ENCODE measurements around the gene RPL28.

The RPL28 gene

GRCh38 chr19:55385724-55386492 lies at the start of gene RPL28:
Gene RPL28, plus strand, starts transcription at chr19:55385932. Its CDS starts 426 bp downstream, at chr19:55386358.
- peak; percentile 99 for DNase-seq

DNA sequence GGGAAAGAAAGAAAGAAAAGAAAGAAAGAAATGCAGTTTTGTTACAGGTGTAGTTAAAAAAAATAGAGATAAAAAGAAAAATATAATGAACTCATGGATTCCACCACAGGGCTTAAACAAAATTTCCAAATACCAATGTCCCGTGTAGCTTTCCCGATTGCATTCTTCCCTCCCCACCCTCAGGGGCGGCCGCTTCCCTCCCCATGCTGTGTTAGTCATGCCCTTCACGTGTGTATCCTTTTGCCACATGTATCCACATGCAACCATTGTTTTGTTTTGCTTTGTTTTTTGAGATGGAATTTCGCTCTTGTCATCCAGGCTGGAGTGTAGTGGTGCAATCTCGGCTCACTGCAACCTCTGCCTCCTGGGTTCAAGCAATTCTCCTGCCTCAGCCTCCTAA lies 49.6 kb upstream of the RPL28 start:
- DNase-seq: no peak

GRCh38 chr19:55339105-55339888 lies 46.4 kb upstream of the RPL28 start, which contains the start of gene KMT5C:
Gene KMT5C, plus strand, starts transcription at chr19:55339876. Its CDS starts 2,061 bp downstream, at chr19:55341937.
- peak; percentile 100 for DNase-seq

DNA sequence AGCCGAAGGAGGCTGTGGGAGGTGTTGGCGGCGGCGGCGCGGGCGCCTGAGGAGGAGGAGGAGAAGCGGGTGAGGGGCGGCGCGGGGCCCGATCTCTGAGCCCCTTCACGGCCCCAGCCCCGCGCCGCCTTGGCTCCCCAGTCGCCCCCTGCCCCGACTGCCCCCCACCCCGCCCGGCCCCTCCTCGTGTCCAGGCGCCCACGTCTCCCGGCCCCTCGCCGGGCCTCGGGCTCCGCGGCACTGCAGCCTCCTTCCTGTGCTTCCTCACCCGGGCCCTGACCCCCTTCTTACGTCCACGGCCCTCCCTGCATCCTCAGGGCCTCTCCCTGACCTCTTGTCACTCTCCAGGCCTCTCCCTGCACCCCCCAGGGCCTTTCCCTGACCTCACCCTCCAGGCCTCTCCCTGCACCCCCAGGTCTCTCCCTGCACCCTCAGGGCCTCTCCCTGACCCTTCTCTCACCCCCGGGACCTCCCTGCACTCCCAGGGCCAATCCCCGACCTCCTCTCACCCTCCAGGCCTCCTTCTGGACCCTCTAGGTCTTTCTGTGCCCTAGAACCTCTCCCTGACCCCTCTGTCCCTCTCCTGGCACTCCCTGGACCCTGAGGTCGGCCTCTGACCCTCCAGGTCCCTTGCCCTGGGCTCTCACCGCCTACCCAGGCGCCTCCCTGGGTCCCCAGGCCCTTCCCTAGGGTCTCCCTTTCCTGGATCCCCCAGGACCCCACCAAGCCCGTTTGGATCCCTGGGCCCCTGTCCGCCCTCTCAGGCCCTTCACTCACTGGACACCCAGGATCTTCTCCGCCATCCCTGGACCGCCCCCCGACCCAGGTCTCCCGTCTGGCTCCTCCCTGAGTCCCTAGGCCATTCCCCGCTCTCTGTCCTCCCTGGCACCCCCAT lies 45.6 kb upstream of the RPL28 start:
- DNase-seq: peak; percentile 25

- DNase-seq: peak; percentile 15
Measured at GRCh38 chr19:55340784-55341147, 45.0 kb upstream of the RPL28 start.

DNA sequence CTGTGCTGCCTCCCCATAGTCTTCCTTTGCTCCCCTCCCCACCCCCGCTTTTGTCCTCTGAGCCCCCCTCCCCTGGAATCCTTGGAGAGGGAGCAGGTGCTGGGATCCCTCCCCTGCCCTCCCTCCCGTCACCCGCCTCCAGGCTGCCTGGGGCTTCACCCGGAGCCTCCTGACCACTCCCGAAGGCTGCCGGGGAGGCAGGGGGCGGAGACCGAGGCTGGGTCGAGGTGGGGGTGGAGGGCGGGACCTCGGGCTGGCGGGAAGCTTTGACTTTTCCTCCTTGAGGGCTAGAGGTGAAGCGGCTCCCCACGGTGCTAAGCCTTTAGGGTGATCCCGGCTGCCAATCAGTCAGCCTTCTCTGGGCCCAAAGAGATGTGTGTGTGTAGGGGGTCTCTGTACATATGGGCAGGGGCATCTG lies 44.6 kb upstream of the RPL28 start:
- DNase-seq: peak; percentile 84

- no peak for DNase-seq
Measured at GRCh38 chr19:55341595-55342531, 43.9 kb upstream of the RPL28 start.

DNA sequence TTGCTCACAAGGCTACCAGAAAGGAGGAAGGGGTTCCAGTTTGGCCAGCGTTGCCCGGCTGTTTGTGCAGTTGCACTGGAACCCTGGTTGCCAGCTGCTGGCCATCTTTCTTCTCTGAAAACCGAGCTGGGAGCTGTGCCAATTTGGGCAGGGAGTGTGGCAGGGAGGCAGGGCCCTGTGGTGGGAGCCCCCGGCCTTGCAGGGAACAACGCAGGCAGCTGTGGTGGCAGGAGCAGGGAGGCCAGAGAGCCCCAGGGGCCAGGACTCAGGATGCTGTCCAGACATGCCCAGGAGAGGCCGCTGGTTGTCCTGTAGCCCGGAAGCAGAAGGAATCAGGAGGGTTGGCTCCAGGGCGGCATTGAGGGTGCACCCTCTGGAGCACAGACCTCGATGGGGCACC lies 41.3 kb upstream of the RPL28 start:
- no peak for DNase-seq

GRCh38 chr19:55345101-55345817 lies 40.5 kb upstream of the RPL28 start:
- DNase-seq: no peak

DNA sequence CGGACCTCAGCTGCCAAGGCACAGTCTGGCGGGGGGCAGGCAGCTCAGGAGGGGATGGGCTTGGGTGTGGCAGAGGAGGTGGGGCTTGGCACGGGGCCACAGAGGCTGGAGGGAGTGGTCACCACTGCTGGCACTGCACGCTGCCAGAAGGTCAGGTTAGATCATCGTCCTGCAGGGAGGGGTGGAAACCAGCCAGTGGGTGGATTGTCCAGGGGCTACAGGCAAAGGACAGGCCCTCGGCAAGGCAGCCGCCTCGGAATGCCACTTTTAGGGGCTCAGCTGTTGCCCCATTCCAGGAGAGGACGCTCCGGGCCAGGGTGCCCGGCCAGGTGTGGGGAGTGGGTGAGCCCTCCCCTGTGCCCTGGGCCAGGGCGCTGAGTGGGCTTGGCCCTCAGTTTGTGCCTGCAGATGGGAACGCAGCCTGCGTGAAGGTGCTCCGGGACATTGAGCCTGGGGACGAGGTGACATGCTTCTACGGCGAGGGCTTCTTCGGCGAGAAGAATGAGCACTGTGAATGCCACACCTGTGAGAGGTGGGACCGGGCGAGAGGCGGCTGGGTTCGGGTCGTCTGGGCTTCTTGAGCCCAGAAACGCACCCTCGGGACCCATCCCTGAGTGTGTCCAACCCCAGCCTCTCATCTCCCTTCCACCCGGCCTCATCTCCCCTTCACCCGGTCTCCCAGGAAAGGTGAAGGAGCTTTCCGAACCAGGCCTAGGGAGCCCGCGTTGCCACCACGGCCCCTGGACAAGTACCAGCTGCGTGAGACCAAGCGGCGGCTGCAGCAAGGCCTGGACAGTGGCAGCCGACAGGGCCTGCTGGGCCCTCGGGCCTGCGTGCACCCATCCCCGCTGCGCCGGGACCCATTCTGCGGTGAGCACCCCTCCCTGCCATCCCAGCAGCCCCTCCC lies 39.7 kb upstream of the RPL28 start:
- DNase-seq: no peak

DNA sequence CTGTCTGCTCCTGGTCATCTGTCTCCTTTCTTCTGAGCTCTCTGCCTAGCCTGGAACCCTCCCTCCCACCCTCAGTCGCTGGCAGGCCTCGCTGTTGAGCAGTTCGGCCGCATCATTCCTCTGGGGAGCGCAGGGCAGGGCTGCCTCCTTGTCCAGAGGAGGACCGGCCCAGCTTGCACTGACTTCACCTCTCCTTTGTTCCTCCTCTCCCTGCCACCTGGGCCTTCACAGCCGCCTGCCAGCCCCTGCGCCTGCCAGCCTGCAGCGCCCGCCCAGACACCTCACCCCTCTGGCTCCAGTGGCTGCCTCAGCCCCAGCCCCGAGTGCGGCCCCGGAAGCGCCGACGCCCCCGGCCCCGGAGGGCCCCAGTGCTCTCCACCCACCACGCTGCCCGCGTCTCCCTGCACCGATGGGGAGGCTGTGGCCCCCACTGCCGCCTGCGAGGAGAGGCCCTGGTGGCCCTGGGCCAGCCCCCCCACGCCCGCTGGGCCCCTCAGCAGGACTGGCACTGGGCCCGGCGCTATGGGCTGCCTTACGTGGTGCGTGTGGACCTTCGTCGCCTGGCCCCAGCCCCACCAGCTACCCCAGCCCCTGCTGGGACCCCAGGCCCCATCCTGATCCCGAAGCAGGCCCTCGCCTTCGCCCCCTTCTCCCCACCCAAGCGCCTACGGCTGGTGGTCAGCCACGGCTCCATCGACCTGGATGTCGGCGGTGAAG lies 38.8 kb upstream of the RPL28 start:
- no peak for DNase-seq

- DNase-seq: no peak
Measured at GRCh38 chr19:55347442-55348009, 38.2 kb upstream of the RPL28 start.

GRCh38 chr19:55348317-55349034 lies 37.3 kb upstream of the RPL28 start:
- DNase-seq: no peak

DNA sequence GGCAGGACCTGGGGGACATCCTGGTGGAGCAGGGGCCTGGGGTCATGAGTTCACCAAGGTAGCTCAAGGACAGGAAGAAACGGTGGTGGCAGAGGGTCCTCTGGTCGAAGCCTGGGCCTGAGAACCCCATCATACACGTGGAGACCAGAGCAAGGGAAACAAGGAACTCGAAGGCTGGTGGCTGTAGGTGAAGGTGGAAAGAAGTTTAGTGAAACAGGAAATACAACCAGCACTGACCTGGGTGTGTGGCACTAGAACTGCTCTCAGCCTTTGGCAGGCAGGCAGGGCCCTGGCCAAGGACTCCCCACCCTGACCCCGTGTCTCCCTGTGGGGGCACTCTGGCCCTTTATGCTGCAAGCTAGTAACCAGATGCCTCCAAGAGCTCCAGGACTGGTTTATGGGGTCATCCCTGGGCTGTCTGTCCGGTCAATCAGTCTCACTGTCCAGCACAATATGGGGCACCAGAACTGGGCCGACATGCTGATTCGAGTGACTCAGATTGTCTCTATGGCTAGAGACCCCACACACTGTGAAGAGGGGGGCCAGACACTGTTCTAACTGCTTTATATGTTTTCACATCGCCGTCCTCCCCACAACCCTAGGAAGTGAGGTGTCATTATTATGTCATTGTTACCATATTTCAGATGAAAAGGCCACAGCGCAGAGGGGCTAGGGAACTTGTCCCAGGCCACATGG lies 35.0 kb upstream of the RPL28 start:
- no peak for DNase-seq

DNA sequence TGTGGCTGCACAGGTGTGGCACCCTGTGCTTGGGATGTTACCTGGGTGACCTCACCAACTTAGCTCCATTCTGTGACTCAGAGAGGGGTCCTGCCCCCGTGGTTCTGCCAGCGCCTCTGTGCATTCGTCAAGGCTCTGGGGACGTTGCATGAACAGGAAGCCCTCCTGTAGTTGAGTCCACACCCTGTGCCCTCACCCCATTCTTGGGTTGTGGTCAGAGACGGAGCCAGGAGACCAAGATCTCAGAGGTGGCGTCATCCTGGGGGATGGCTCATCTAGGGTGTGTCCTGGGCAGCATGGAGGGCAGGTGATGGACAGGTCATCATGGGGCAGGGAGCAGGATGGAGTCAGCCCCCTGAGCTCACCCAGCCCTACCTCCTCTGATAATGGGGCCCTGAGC lies 33.7 kb upstream of the RPL28 start:
- no peak for DNase-seq

GRCh38 chr19:55352549-55353145 lies 33.1 kb upstream of the RPL28 start:
- DNase-seq: no peak

DNA sequence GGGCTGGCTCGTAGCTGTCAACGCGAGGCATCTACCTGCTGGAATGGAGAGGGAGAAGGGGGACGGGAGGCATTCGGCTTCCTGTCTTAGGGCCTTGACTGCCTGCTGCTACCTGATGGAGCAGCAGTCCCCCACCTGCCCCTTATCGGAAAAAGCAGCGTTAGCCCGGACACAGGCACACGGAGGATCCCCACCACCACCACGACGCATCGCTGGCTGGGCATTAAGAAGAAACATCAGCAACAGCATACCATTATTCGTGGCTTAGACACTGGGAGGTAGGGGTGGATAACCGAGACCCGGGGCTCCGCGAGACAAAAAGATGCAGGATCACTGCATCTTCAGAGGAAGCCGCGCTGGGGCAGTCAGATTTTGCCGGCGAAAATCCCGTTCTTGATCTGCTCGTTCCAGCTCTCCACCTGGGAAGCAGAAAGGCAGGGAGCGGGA lies 32.4 kb upstream of the RPL28 start:
- DNase-seq: no peak

All from inflammatory macrophage treated with lipopolysaccharide for 4 hours (primary cell).